ENCODE results near the gene APAF1.
"Not testable (repeated sequence)": the region's sequence is repeated elsewhere in the genome, so short reads cannot be mapped to it uniquely, and the experiment has no call there.

APAF1 gene, protein sequence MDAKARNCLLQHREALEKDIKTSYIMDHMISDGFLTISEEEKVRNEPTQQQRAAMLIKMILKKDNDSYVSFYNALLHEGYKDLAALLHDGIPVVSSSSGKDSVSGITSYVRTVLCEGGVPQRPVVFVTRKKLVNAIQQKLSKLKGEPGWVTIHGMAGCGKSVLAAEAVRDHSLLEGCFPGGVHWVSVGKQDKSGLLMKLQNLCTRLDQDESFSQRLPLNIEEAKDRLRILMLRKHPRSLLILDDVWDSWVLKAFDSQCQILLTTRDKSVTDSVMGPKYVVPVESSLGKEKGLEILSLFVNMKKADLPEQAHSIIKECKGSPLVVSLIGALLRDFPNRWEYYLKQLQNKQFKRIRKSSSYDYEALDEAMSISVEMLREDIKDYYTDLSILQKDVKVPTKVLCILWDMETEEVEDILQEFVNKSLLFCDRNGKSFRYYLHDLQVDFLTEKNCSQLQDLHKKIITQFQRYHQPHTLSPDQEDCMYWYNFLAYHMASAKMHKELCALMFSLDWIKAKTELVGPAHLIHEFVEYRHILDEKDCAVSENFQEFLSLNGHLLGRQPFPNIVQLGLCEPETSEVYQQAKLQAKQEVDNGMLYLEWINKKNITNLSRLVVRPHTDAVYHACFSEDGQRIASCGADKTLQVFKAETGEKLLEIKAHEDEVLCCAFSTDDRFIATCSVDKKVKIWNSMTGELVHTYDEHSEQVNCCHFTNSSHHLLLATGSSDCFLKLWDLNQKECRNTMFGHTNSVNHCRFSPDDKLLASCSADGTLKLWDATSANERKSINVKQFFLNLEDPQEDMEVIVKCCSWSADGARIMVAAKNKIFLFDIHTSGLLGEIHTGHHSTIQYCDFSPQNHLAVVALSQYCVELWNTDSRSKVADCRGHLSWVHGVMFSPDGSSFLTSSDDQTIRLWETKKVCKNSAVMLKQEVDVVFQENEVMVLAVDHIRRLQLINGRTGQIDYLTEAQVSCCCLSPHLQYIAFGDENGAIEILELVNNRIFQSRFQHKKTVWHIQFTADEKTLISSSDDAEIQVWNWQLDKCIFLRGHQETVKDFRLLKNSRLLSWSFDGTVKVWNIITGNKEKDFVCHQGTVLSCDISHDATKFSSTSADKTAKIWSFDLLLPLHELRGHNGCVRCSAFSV (N-terminal part only)

DNA sequence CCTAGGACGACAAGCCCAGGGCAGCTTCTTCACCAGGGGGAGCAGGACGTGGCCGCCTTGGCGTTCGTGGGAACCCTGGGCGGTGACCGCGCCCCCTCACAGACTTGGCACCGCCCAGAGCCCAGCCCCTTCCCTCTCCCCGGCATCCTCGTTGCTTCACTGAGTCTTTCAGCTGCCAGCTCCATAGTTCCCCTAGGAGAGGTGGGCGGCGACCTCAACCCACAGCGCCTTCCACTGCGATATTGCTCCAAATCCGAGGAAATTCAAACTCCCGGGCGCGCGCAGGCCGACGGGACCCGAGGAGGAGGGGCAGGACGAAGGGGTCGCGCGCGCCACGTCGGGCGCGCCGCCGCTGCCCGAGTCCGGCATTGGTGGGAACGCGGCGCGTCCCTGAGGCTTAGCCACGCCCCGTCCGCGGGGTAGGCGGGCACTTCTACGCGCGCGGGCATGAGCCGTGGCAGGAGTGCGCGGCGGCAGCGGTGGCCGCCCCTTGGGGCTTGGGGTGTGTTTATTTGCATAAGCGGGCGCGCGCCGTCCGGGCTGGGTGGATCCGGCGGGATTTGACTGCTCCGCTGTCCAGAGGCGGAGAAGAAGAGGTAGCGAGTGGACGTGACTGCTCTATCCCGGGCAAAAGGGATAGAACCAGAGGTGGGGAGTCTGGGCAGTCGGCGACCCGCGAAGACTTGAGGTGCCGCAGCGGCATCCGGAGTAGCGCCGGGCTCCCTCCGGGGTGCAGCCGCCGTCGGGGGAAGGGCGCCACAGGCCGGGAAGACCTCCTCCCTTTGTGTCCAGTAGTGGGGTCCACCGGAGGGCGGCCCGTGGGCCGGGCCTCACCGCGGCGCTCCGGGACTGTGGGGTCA lies at the start of gene APAF1, which contains the start of gene IKBIP:
TSS of gene APAF1 (plus strand) at position 579 of the 860 bp plus-strand sequence. CDS start 3,070 bp downstream, outside the sequence.
TSS of gene IKBIP (minus strand) at position 77 of the 860 bp plus-strand sequence. CDS start 87 bp downstream, outside the sequence.
- Histone ChIP-seq H3K36me3 (ENCODE audit: low read depth) (peaks cover 32% of the 10 kb centered on the region), H3K4me1 (ENCODE audit: insufficient read depth, poor library complexity, severe bottlenecking) (peaks cover 9% of the 10 kb centered on the region), H3K9me3 (ENCODE audit: severe bottlenecking) (no peaks in the 10 kb centered on the region), H3K27me3 (ENCODE audit: insufficient read depth, poor library complexity, severe bottlenecking) (no peaks in the 10 kb centered on the region), H3K4me3 (ENCODE audit: severe bottlenecking) (peak within 1 kb of the TSS; percentile 67), H3K27ac (ENCODE audit: poor library complexity, severe bottlenecking) (peak within 1 kb of the TSS; percentile 90)
- TF ChIP-seq CTCF (IDR thresholded peaks at IDR 0.05; ENCODE audit: poor library complexity, severe bottlenecking): no peak
- DNase-seq (ENCODE audit: low spot score) (peak; percentile 95), ATAC-seq (ENCODE audit: low read depth) (peak; percentile 82)

DNA sequence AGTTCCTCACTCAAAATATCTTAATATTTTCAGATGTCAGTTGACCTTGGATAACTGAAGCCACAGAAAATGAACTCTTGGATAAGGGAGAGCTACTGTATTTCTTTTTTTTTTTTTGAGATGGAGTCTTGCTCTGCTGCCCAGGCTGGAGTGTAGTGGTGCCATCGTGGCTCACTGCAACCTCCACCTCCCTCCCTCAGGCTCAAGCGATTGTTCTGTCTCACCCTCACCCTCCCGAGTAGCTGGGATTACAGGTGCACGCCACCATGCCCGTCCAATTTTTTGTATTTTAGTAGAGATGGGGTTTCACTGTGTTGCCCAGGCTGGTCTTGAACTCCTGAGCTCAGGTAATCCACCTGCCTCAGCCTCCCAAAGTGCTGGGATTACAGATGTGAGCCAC lies 47.8 kb upstream of the APAF1 start:
- H3K27me3 ChIP-seq (ENCODE audit: insufficient read depth, poor library complexity, severe bottlenecking); H3K9me3 ChIP-seq (ENCODE audit: severe bottlenecking); H3K4me1 ChIP-seq (ENCODE audit: insufficient read depth, poor library complexity, severe bottlenecking); DNase-seq (ENCODE audit: low spot score); ATAC-seq (ENCODE audit: low read depth); H3K4me3 ChIP-seq (ENCODE audit: severe bottlenecking); H3K27ac ChIP-seq (ENCODE audit: poor library complexity, severe bottlenecking): not testable (repeated sequence)
- H3K36me3 ChIP-seq (ENCODE audit: low read depth): peaks cover 85% of the 10 kb centered on the region

GRCh38 chr12:98601924-98602323 lies 43.2 kb upstream of the APAF1 start:
- ATAC-seq (ENCODE audit: low read depth): no peak
- Histone ChIP-seq H3K27me3 (ENCODE audit: insufficient read depth, poor library complexity, severe bottlenecking) (no peaks in the 10 kb centered on the region), H3K27ac (ENCODE audit: poor library complexity, severe bottlenecking) (no peak overlapping the region), H3K36me3 (ENCODE audit: low read depth) (peaks cover 67% of the 10 kb centered on the region), H3K9me3 (ENCODE audit: severe bottlenecking) (no peaks in the 10 kb centered on the region), H3K4me1 (ENCODE audit: insufficient read depth, poor library complexity, severe bottlenecking) (no peaks in the 10 kb centered on the region), H3K4me3 (ENCODE audit: severe bottlenecking) (no peak overlapping the region)
- no peak for TF ChIP-seq CTCF (IDR thresholded peaks at IDR 0.05; ENCODE audit: poor library complexity, severe bottlenecking)
- no peak for DNase-seq (ENCODE audit: low spot score)

- no peak overlapping the region for H3K27ac ChIP-seq (ENCODE audit: poor library complexity, severe bottlenecking)
- peak; percentile 36 for TF ChIP-seq CTCF (IDR thresholded peaks at IDR 0.05; ENCODE audit: poor library complexity, severe bottlenecking)
- H3K27me3 ChIP-seq (ENCODE audit: insufficient read depth, poor library complexity, severe bottlenecking): no peaks in the 10 kb centered on the region
- ATAC-seq (ENCODE audit: low read depth) (no peak), DNase-seq (ENCODE audit: low spot score) (no peak)
- peaks cover 22% of the 10 kb centered on the region for H3K36me3 ChIP-seq (ENCODE audit: low read depth)
- no peak overlapping the region for H3K4me3 ChIP-seq (ENCODE audit: severe bottlenecking)
- no peaks in the 10 kb centered on the region for H3K9me3 ChIP-seq (ENCODE audit: severe bottlenecking)
- no peaks in the 10 kb centered on the region for H3K4me1 ChIP-seq (ENCODE audit: insufficient read depth, poor library complexity, severe bottlenecking)
Observed at GRCh38 chr12:98606359-98606988, 38.6 kb upstream of the APAF1 start.
